ENCODE data around the gene SCGB1D4. TPM values are rescaled to one million over a fixed set of nuclear protein-coding genes. Genes with fewer than 3 reads are reported as not detected.
A peak's percentile ranks its signal among the peaks of the same experiment; 100 is the strongest.
"Not testable (repeated sequence)": the region's sequence is repeated elsewhere in the genome, so short reads cannot be mapped to it uniquely, and the experiment has no call there.

The SCGB1D4 gene
- total RNA-seq, 1 experiment from 2014 or later = not detected

GRCh38 chr11:62337303-62338181 is 38.7 kb upstream of the SCGB1D4 start, which contains the start of gene ASRGL1:
Gene ASRGL1 (plus strand): TSS chr11:62337448. CDS start chr11:62337978, 530 bp downstream.
- Histone ChIP-seq H3K9me3 (ENCODE audit: control insufficient read depth, low read depth, low read length) (no peaks in the 10 kb centered on the region), H3K9ac (ENCODE audit: extremely low read depth, insufficient read length, low read length) (peak within 1 kb of the TSS; percentile 83), H3K23me2 (ENCODE audit: insufficient read length, low read depth, low read length, poor library complexity, severe bottlenecking) (peaks cover 5% of the 10 kb centered on the region), H3K4me1 (ENCODE audit: insufficient read depth, low read length) (no peaks in the 10 kb centered on the region), H3K18ac (ENCODE audit: insufficient read length, low read depth, low read length) (no peak within 1 kb of the TSS), H4K20me1 (ENCODE audit: control insufficient read depth, insufficient read depth, insufficient read length) (no peaks in the 10 kb centered on the region), H3K56ac (ENCODE audit: insufficient read length, low read depth, low read length) (no peak within 1 kb of the TSS), H2AFZ (ENCODE audit: low read length) (peak within 1 kb of the TSS; percentile 34), H3K27me3 (ENCODE audit: insufficient read depth, low read length) (no peaks in the 10 kb centered on the region), H3K4me2 (ENCODE audit: insufficient read depth, insufficient read length, low read length) (peak within 1 kb of the TSS; percentile 95), H4K91ac (ENCODE audit: insufficient read length, low read depth, low read length) (no peak within 1 kb of the TSS), H4K8ac (replicated peaks; ENCODE audit: insufficient read length, low read depth, low read length) (no peak within 1 kb of the TSS), H3T11ph (ENCODE audit: low read length) (no peak within 1 kb of the TSS), H2BK20ac (ENCODE audit: low read depth, low read length, poor library complexity, severe bottlenecking) (no peak within 1 kb of the TSS), H3K79me1 (ENCODE audit: insufficient read depth, low read depth, low read length, poor library complexity, severe bottlenecking) (no peaks in the 10 kb centered on the region), H2BK12ac (ENCODE audit: insufficient read length, low read depth, low read length) (peak within 1 kb of the TSS; percentile 15), H3K27ac (ENCODE audit: insufficient read length, low read depth, low read length) (no peak within 1 kb of the TSS), H3K4ac (ENCODE audit: low read depth, low read length) (no peak within 1 kb of the TSS), H3K79me2 (ENCODE audit: insufficient read depth, low read length) (no peaks in the 10 kb centered on the region), H2BK15ac (ENCODE audit: low read depth, low read length) (0 out of 2 replicates have a peak within 1 kb of the TSS, but pooled peaks have one; percentile 5), H2BK120ac (ENCODE audit: low read depth, low read length, poor library complexity, severe bottlenecking) (no peak within 1 kb of the TSS), H4K5ac (ENCODE audit: insufficient read length, low read depth, low read length) (no peak within 1 kb of the TSS), H2AK5ac (ENCODE audit: insufficient read length, low read length) (no peak within 1 kb of the TSS), H3K23ac (ENCODE audit: insufficient read length, low read depth, low read length) (no peak within 1 kb of the TSS), H2BK5ac (ENCODE audit: insufficient read length, low read length) (no peak within 1 kb of the TSS), H3K14ac (ENCODE audit: insufficient read depth, low read length) (peak within 1 kb of the TSS; percentile 86)
- WGBS (ENCODE audit: extremely low coverage, insufficient read length, low lambda C conversion rate) = no CpG with 5 or more reads among the region's 98 CpGs
- Mint-ChIP-seq H3K36me3 (ENCODE audit: insufficient read depth in 1 of 3, low read depth in 3 of 3) (peaks cover 0 to 15% (median 9%) of the 10 kb centered on the region in 3 experiments; a peak in 3 of 7 replicates), H3K4me1 (peaks cover 17 to 22% of the 10 kb centered on the region in 2 experiments), H3K4me3 (peak within 1 kb of the TSS; percentile 85 to 93), H3K27me3 (ENCODE audit: low read depth) (peaks cover 48% of the 10 kb centered on the region), H3K27ac (peak within 1 kb of the TSS in 1 of 3 experiments; percentile 70; a peak in 1 of 7 replicates), H3K9me3 (no peaks in the 10 kb centered on the region)
- DNase-seq = peak; percentile 93
- TF ChIP-seq, protein P1, sequence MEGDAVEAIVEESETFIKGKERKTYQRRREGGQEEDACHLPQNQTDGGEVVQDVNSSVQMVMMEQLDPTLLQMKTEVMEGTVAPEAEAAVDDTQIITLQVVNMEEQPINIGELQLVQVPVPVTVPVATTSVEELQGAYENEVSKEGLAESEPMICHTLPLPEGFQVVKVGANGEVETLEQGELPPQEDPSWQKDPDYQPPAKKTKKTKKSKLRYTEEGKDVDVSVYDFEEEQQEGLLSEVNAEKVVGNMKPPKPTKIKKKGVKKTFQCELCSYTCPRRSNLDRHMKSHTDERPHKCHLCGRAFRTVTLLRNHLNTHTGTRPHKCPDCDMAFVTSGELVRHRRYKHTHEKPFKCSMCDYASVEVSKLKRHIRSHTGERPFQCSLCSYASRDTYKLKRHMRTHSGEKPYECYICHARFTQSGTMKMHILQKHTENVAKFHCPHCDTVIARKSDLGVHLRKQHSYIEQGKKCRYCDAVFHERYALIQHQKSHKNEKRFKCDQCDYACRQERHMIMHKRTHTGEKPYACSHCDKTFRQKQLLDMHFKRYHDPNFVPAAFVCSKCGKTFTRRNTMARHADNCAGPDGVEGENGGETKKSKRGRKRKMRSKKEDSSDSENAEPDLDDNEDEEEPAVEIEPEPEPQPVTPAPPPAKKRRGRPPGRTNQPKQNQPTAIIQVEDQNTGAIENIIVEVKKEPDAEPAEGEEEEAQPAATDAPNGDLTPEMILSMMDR (conservative IDR thresholded peaks at IDR 0.05) = no peak

- H4K8ac ChIP-seq (replicated peaks; ENCODE audit: insufficient read length, low read depth, low read length); H2AK5ac ChIP-seq (ENCODE audit: insufficient read length, low read length); H2AFZ ChIP-seq (ENCODE audit: low read length); DNase-seq; H2BK15ac ChIP-seq (ENCODE audit: low read depth, low read length); H3K23me2 ChIP-seq (ENCODE audit: insufficient read length, low read depth, low read length, poor library complexity, severe bottlenecking); H3K27ac Mint-ChIP-seq; H3K27me3 ChIP-seq (ENCODE audit: insufficient read depth, low read length); H4K91ac ChIP-seq (ENCODE audit: insufficient read length, low read depth, low read length); H2BK12ac ChIP-seq (ENCODE audit: insufficient read length, low read depth, low read length); H2BK5ac ChIP-seq (ENCODE audit: insufficient read length, low read length); H3K18ac ChIP-seq (ENCODE audit: insufficient read length, low read depth, low read length); H3K14ac ChIP-seq (ENCODE audit: insufficient read depth, low read length); H3T11ph ChIP-seq (ENCODE audit: low read length); H3K56ac ChIP-seq (ENCODE audit: insufficient read length, low read depth, low read length); H3K79me1 ChIP-seq (ENCODE audit: insufficient read depth, low read depth, low read length, poor library complexity, severe bottlenecking); H3K4me1 ChIP-seq (ENCODE audit: insufficient read depth, low read length); H4K20me1 ChIP-seq (ENCODE audit: control insufficient read depth, insufficient read depth, insufficient read length); H3K4ac ChIP-seq (ENCODE audit: low read depth, low read length); H3K27ac ChIP-seq (ENCODE audit: insufficient read length, low read depth, low read length); H2BK120ac ChIP-seq (ENCODE audit: low read depth, low read length, poor library complexity, severe bottlenecking); H4K5ac ChIP-seq (ENCODE audit: insufficient read length, low read depth, low read length); H2BK20ac ChIP-seq (ENCODE audit: low read depth, low read length, poor library complexity, severe bottlenecking); H3K9me3 ChIP-seq (ENCODE audit: control insufficient read depth, low read depth, low read length); H3K9me3 Mint-ChIP-seq; H3K9ac ChIP-seq (ENCODE audit: extremely low read depth, insufficient read length, low read length); H3K79me2 ChIP-seq (ENCODE audit: insufficient read depth, low read length); H3K23ac ChIP-seq (ENCODE audit: insufficient read length, low read depth, low read length): not testable (repeated sequence)
- H3K4me1 Mint-ChIP-seq = peaks cover 17 to 22% of the 10 kb centered on the region in 2 experiments
- peak overlapping the region; percentile 85 to 93 for H3K4me3 Mint-ChIP-seq
- peak overlapping the region; percentile 95 for H3K4me2 ChIP-seq (ENCODE audit: insufficient read depth, insufficient read length, low read length)
- H3K36me3 Mint-ChIP-seq (ENCODE audit: insufficient read depth in 1 of 3, low read depth in 3 of 3) = peaks cover 0 to 13% (median 4%) of the 10 kb centered on the region in 3 experiments; a peak in 3 of 7 replicates
- H3K27me3 Mint-ChIP-seq (ENCODE audit: low read depth) = peaks cover 48% of the 10 kb centered on the region
- WGBS (ENCODE audit: extremely low coverage, insufficient read length, low lambda C conversion rate) = no CpG with 5 or more reads among the region's 19 CpGs
Measured at GRCh38 chr11:62336949-62337302, 38.1 kb upstream of the SCGB1D4 start.

Data from H9 (cell line).